Measurements from ENCODE around the gene CACNA2D4.

Gene CACNA2D4

GRCh38 chr12:1796515-1797010 lies 121.9 kb downstream of the CACNA2D4 start:
- Histone ChIP-seq H3K9ac (ENCODE audit: low read depth, low read length) (peak overlapping the region; percentile 79), H3K9me3 (replicated peaks; ENCODE audit: low read length) (no peaks in the 10 kb centered on the region), H3K4me1 (ENCODE audit: control insufficient read depth, insufficient read depth, low read length) (peaks cover 22% of the 10 kb centered on the region), H3K4me2 (ENCODE audit: low read length) (peak overlapping the region; percentile 93), H3K27me3 (ENCODE audit: control insufficient read depth, insufficient read depth, low read length) (no peaks in the 10 kb centered on the region), H3K36me3 (ENCODE audit: insufficient read depth, low read length) (no peaks in the 10 kb centered on the region), H3K4me3 (ENCODE audit: low read length) (peak overlapping the region; percentile 73)

GRCh38 chr12:1795785-1796514 lies 122.5 kb downstream of the CACNA2D4 start:
- no peaks in the 10 kb centered on the region for H3K27me3 ChIP-seq (ENCODE audit: control insufficient read depth, insufficient read depth, low read length)
- H3K4me2 ChIP-seq (ENCODE audit: low read length): peak overlapping the region; percentile 93
- peak overlapping the region; percentile 73 for H3K4me3 ChIP-seq (ENCODE audit: low read length)
- no peaks in the 10 kb centered on the region for H3K36me3 ChIP-seq (ENCODE audit: insufficient read depth, low read length)
- H3K4me1 ChIP-seq (ENCODE audit: control insufficient read depth, insufficient read depth, low read length): peaks cover 16% of the 10 kb centered on the region
- no peaks in the 10 kb centered on the region for H3K9me3 ChIP-seq (replicated peaks; ENCODE audit: low read length)
- peak overlapping the region; percentile 79 for H3K9ac ChIP-seq (ENCODE audit: low read depth, low read length)

- H3K36me3 ChIP-seq (ENCODE audit: insufficient read depth, low read length): no peaks in the 10 kb centered on the region
- H3K9ac ChIP-seq (ENCODE audit: low read depth, low read length): no peak overlapping the region
- peaks cover 16% of the 10 kb centered on the region for H3K4me1 ChIP-seq (ENCODE audit: control insufficient read depth, insufficient read depth, low read length)
- peak overlapping the region; percentile 93 for H3K4me2 ChIP-seq (ENCODE audit: low read length)
- H3K9me3 ChIP-seq (replicated peaks; ENCODE audit: low read length): no peaks in the 10 kb centered on the region
- H3K4me3 ChIP-seq (ENCODE audit: low read length): peak overlapping the region; percentile 45
- no peaks in the 10 kb centered on the region for H3K27me3 ChIP-seq (ENCODE audit: control insufficient read depth, insufficient read depth, low read length)
Measured at GRCh38 chr12:1795221-1795784, 123.1 kb downstream of the CACNA2D4 start.

- H3K4me2 ChIP-seq (ENCODE audit: low read length): no peak overlapping the region
- no peaks in the 10 kb centered on the region for H3K9me3 ChIP-seq (replicated peaks; ENCODE audit: low read length)
- H3K4me1 ChIP-seq (ENCODE audit: control insufficient read depth, insufficient read depth, low read length): peaks cover 16% of the 10 kb centered on the region
- H3K36me3 ChIP-seq (ENCODE audit: insufficient read depth, low read length): no peaks in the 10 kb centered on the region
- H3K27me3 ChIP-seq (ENCODE audit: control insufficient read depth, insufficient read depth, low read length): no peaks in the 10 kb centered on the region
- H3K4me3 ChIP-seq (ENCODE audit: low read length): no peak overlapping the region
- no peak overlapping the region for H3K9ac ChIP-seq (ENCODE audit: low read depth, low read length)
Measured at GRCh38 chr12:1794440-1795090, 123.9 kb downstream of the CACNA2D4 start.

- Histone ChIP-seq H3K4me1 (ENCODE audit: control insufficient read depth, insufficient read depth, low read length) (peaks cover 16% of the 10 kb centered on the region), H3K36me3 (ENCODE audit: insufficient read depth, low read length) (no peaks in the 10 kb centered on the region), H3K4me2 (ENCODE audit: low read length) (no peak overlapping the region), H3K9me3 (replicated peaks; ENCODE audit: low read length) (no peaks in the 10 kb centered on the region), H3K4me3 (ENCODE audit: low read length) (no peak overlapping the region), H3K27me3 (ENCODE audit: control insufficient read depth, insufficient read depth, low read length) (no peaks in the 10 kb centered on the region), H3K9ac (ENCODE audit: low read depth, low read length) (no peak overlapping the region)
Measured at GRCh38 chr12:1793426-1794210, 124.8 kb downstream of the CACNA2D4 start.

- no peaks in the 10 kb centered on the region for H3K27me3 ChIP-seq (ENCODE audit: control insufficient read depth, insufficient read depth, low read length)
- no peak overlapping the region for H3K4me3 ChIP-seq (ENCODE audit: low read length)
- no peaks in the 10 kb centered on the region for H3K9me3 ChIP-seq (replicated peaks; ENCODE audit: low read length)
- peaks cover 16% of the 10 kb centered on the region for H3K4me1 ChIP-seq (ENCODE audit: control insufficient read depth, insufficient read depth, low read length)
- no peaks in the 10 kb centered on the region for H3K36me3 ChIP-seq (ENCODE audit: insufficient read depth, low read length)
- no peak overlapping the region for H3K9ac ChIP-seq (ENCODE audit: low read depth, low read length)
- H3K4me2 ChIP-seq (ENCODE audit: low read length): no peak overlapping the region
Measured at GRCh38 chr12:1792406-1792805, 126.0 kb downstream of the CACNA2D4 start.

- no peak overlapping the region for H3K4me3 ChIP-seq (ENCODE audit: low read length)
- no peaks in the 10 kb centered on the region for H3K9me3 ChIP-seq (replicated peaks; ENCODE audit: low read length)
- H3K27me3 ChIP-seq (ENCODE audit: control insufficient read depth, insufficient read depth, low read length): no peaks in the 10 kb centered on the region
- peaks cover under 1% of the 10 kb centered on the region for H3K36me3 ChIP-seq (ENCODE audit: insufficient read depth, low read length)
- peaks cover 6% of the 10 kb centered on the region for H3K4me1 ChIP-seq (ENCODE audit: control insufficient read depth, insufficient read depth, low read length)
- H3K9ac ChIP-seq (ENCODE audit: low read depth, low read length): no peak overlapping the region
- no peak overlapping the region for H3K4me2 ChIP-seq (ENCODE audit: low read length)
Measured at GRCh38 chr12:1791104-1791841, 127.2 kb downstream of the CACNA2D4 start.

GRCh38 chr12:1790444-1790843 lies 128.0 kb downstream of the CACNA2D4 start:
- H3K9ac ChIP-seq (ENCODE audit: low read depth, low read length): no peak overlapping the region

GRCh38 chr12:1787714-1788113 lies 130.7 kb downstream of the CACNA2D4 start:
- no peak overlapping the region for H3K9ac ChIP-seq (ENCODE audit: low read depth, low read length)
- H3K9me3 ChIP-seq (replicated peaks; ENCODE audit: low read length): no peaks in the 10 kb centered on the region
- H3K4me1 ChIP-seq (ENCODE audit: control insufficient read depth, insufficient read depth, low read length): no peaks in the 10 kb centered on the region
- H3K4me3 ChIP-seq (ENCODE audit: low read length): no peak overlapping the region
- peaks cover 15% of the 10 kb centered on the region for H3K36me3 ChIP-seq (ENCODE audit: insufficient read depth, low read length)
- no peak overlapping the region for H3K4me2 ChIP-seq (ENCODE audit: low read length)
- no peaks in the 10 kb centered on the region for H3K27me3 ChIP-seq (ENCODE audit: control insufficient read depth, insufficient read depth, low read length)

More at GRCh38 chr12:1790444-1790843, 128.0 kb downstream of the CACNA2D4 start:
- H3K4me2 ChIP-seq (ENCODE audit: low read length): no peak overlapping the region
- no peak overlapping the region for H3K4me3 ChIP-seq (ENCODE audit: low read length)
- H3K9me3 ChIP-seq (replicated peaks; ENCODE audit: low read length): no peaks in the 10 kb centered on the region
- H3K4me1 ChIP-seq (ENCODE audit: control insufficient read depth, insufficient read depth, low read length): no peaks in the 10 kb centered on the region
- no peaks in the 10 kb centered on the region for H3K27me3 ChIP-seq (ENCODE audit: control insufficient read depth, insufficient read depth, low read length)
- peaks cover 7% of the 10 kb centered on the region for H3K36me3 ChIP-seq (ENCODE audit: insufficient read depth, low read length)

- no peaks in the 10 kb centered on the region for H3K27me3 ChIP-seq (ENCODE audit: control insufficient read depth, insufficient read depth, low read length)
- no peaks in the 10 kb centered on the region for H3K9me3 ChIP-seq (replicated peaks; ENCODE audit: low read length)
- no peak overlapping the region for H3K4me2 ChIP-seq (ENCODE audit: low read length)
- peaks cover 26% of the 10 kb centered on the region for H3K4me1 ChIP-seq (ENCODE audit: control insufficient read depth, insufficient read depth, low read length)
- peaks cover 24% of the 10 kb centered on the region for H3K36me3 ChIP-seq (ENCODE audit: insufficient read depth, low read length)
- no peak overlapping the region for H3K4me3 ChIP-seq (ENCODE audit: low read length)
- no peak overlapping the region for H3K9ac ChIP-seq (ENCODE audit: low read depth, low read length)
Measured at GRCh38 chr12:1782215-1782614, 136.2 kb downstream of the CACNA2D4 start.

Data from skeletal muscle satellite cell (primary cell).